Esophagus squamous epithelium (tissue), 5 donors: ENCODE data around the gene EGR2. TPM values are rescaled to one million over a fixed set of nuclear protein-coding genes. Genes with fewer than 3 reads are reported as not detected.

ENCODE experiments used
- DNase-seq: peaks from one replicate; lab custom pipeline; 2025; lab: John Stamatoyannopoulos, UW
- H3K27ac ChIP-seq, 4 donors: fragments of 200-600 bp; sonication (generic); one replicate each; pipeline ENCODE4 v1.5.1; 2016 to 2019; ENCODE audit warnings: mild to moderate bottlenecking in 1 of 4
- H3K27me3 ChIP-seq, 4 donors: fragments of 200-600 bp; sonication (generic); 1 replicate in 3 of 4; 2 replicates in 1 of 4; pipeline versions ENCODE4 v1.5.1 to v1.6.0; 2017 to 2021; ENCODE audit warnings: antibody characterized with exemption in 1 of 4
- H3K36me3 ChIP-seq, 3 donors: fragments of 200-600 bp; sonication (generic); one replicate each; pipeline ENCODE4 v1.5.1; 2016 to 2019
- H3K4me1 ChIP-seq, 3 donors: fragments of 200-600 bp; sonication (generic); one replicate each; pipeline ENCODE4 v1.5.1; 2017 to 2019
- H3K4me3 ChIP-seq, 4 donors: fragments of 200-600 bp; sonication (generic); 1 replicate in 3 of 4; 2 replicates in 1 of 4; pipeline ENCODE4 v1.5.1; 2016 to 2019; ENCODE audit warnings: mild to moderate bottlenecking in 2 of 4, moderate library complexity in 1 of 4
- H3K9me3 ChIP-seq, 3 donors: fragments of 200-600 bp; sonication (generic); one replicate each; pipeline ENCODE4 v1.5.1; 2016 to 2019
- POLR2A ChIP-seq, 4 donors: fragments of 450-650 bp; IDR thresholded peaks; one replicate each; pipeline ENCODE4 v1.6.1; 2017; ENCODE audit warnings: antibody characterized with exemption in 4 of 4, mild to moderate bottlenecking in 4 of 4, moderate library complexity in 3 of 4
- WGBS, 2 donors: methylation state at CpG; one replicate each; pipeline ENCODE4 v1.1.5; 2018; 5-methylcytosine and 5-hydroxymethylcytosine counted together
- intact Hi-C: fragments of 100-400 bp; cut with DNase I; formaldehyde crosslinking; loops from one replicate; pipeline ENCODE4 v1.15.0; 2022
- total RNA-seq, 4 donors: library from RNA; depleted of rRNA; stranded (reverse); fragments of >200 nt; gene quantifications; one replicate each; pipeline ENCODE4 v1.1.0, GENCODE V29; 2016
- TF ChIP-seq, protein P1 (sequence below), 6 experiments: fragments of 450-650 bp in 4 of 6; fragments of 200-600 bp in 2 of 6; sonication (generic) in 2 of 6; IDR thresholded peaks; one replicate each; pipeline ENCODE4 v1.5.1; 2016 to 2019; ENCODE audit warnings: antibody characterized with exemption in 6 of 6, mild to moderate bottlenecking in 4 of 6, moderate library complexity in 4 of 6
- donor health status: DM: yes; HTN: yes; CAD: no.

EGR2 gene
- total RNA-seq, 4 donors from 2014 or later = under 0.01 to 0.62 (median 0.48) TPM

DNA sequence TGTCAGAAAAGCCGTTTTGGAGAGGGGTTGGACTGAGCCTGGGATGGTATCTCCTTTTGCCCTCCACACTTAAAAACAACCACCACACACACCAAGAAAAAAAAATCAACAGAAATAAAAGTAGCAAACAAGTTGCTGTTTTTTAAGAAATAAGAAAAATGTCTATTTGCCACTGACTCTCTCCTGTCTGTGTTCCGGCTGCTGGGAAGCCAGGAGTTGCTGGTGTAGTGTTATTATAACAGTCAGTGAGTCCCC is 163 bp downstream of the EGR2 start:
- TF ChIP-seq, protein P1, sequence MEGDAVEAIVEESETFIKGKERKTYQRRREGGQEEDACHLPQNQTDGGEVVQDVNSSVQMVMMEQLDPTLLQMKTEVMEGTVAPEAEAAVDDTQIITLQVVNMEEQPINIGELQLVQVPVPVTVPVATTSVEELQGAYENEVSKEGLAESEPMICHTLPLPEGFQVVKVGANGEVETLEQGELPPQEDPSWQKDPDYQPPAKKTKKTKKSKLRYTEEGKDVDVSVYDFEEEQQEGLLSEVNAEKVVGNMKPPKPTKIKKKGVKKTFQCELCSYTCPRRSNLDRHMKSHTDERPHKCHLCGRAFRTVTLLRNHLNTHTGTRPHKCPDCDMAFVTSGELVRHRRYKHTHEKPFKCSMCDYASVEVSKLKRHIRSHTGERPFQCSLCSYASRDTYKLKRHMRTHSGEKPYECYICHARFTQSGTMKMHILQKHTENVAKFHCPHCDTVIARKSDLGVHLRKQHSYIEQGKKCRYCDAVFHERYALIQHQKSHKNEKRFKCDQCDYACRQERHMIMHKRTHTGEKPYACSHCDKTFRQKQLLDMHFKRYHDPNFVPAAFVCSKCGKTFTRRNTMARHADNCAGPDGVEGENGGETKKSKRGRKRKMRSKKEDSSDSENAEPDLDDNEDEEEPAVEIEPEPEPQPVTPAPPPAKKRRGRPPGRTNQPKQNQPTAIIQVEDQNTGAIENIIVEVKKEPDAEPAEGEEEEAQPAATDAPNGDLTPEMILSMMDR (IDR thresholded peaks at IDR 0.05) = no peak
- no peak for TF ChIP-seq POLR2A (IDR thresholded peaks at IDR 0.05)
- H3K27ac ChIP-seq = peak overlapping the region; percentile 79 to 93 (median 84)

DNA sequence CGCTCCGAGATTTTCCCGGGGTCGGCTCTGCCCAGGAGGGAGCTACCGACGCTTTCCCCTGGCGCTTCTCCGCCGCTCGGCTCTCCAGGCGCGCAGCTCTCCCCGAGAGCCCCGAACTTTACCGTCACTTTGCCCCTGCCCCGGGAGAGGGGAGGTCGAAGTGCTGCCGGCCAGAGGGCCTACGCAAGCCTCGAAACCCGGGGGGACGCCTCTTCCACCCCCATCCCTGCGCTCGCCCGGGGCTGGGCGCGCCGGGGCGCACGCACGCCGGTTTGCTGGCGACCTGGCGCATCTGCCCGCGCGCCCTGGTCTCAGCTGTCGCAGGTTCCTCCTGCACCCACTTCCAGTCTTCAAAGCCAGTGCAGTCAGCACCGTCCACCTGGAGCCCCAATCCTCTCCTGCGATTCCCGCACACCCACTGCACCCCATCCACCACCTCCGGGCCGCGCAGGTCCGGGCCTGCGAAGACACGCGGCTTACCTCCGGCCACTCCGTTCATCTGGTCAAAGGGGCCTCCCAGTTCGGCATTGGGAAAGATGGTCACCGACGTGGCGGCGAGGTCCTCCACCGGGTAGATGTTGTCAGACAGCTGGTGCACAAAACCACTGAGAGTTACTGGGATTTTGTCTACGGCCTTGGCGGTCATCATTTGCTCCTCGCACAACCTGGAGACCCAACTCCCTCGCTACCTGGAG is 638 bp downstream of the EGR2 start:
- H3K27me3 ChIP-seq = peaks cover 0 to 58% (median 8%) of the 10 kb centered on the region in 4 donors
- 0 to 2% methylated on average over 8 to 32 of the region's 60 CpGs for WGBS, 2 donors
- TF ChIP-seq, protein P1 (IDR thresholded peaks at IDR 0.05) = no peak
- no peak for TF ChIP-seq POLR2A (IDR thresholded peaks at IDR 0.05)
- DNase-seq = no peak
- intact Hi-C loops = loop anchor here (10.0 kb wide), 1 partner anchor 201 kb away; no protein-coding TSS in a partner anchor
- H3K27ac ChIP-seq = peak overlapping the region in 1 of 4 donors; percentile 87
- no peaks in the 10 kb centered on the region for H3K36me3 ChIP-seq
- peak overlapping the region; percentile 62 to 95 (median 68) for H3K4me3 ChIP-seq
- no peaks in the 10 kb centered on the region for H3K9me3 ChIP-seq
- peaks cover 21 to 46% (median 31%) of the 10 kb centered on the region in 3 donors for H3K4me1 ChIP-seq

More for the DNA sequence above, 163 bp downstream of the EGR2 start:
- peaks cover 21 to 46% (median 31%) of the 10 kb centered on the region in 3 donors for H3K4me1 ChIP-seq
- H3K4me3 ChIP-seq = peak overlapping the region; percentile 62 to 95 (median 68)
- H3K27me3 ChIP-seq = peaks cover 0 to 62% (median 8%) of the 10 kb centered on the region in 4 donors
- H3K9me3 ChIP-seq = no peaks in the 10 kb centered on the region
- no peak for DNase-seq
- WGBS, 2 donors = 0% methylated on average over 2 of the region's 2 CpGs
- H3K36me3 ChIP-seq = no peaks in the 10 kb centered on the region
- intact Hi-C loops = loop anchor here (10.0 kb wide), 1 partner anchor 201 kb away; no protein-coding TSS in a partner anchor

DNA sequence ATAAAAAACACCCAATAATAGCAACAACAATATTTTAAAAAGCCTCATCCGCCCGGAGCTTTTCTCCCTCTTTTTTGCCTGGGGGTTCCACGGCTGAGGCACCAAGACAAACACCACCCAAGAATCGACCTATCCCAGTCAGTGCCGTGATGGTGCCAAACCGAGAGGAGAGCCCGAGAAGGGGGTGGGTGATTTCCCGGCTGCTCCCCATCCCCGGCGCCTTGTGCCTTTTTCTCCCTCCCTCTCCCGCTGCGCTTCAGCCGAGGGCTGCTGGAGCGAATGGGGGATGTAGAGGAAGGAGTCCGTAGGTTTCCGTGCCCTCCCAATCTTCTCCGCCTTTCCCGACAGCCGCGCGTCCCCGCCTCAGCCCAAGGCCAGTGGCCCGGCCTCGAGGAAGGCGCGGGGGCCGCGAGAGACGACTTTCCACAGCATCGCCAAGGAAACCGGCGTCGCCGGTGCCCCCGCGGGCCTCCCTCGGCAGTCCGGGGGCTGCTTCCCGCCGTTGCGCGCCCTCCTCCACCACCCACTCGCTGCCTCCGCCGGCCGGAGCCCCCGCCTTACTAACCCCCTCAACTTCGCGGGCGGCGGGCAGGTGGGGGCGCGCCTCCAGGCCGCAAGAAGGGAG is 1.3 kb downstream of the EGR2 start:
- Histone ChIP-seq H3K27ac (no peak overlapping the region), H3K36me3 (no peaks in the 10 kb centered on the region), H3K9me3 (no peaks in the 10 kb centered on the region), H3K4me1 (peaks cover 21 to 46% (median 31%) of the 10 kb centered on the region in 3 donors), H3K27me3 (peaks cover 0 to 51% (median 8%) of the 10 kb centered on the region in 4 donors), H3K4me3 (peak overlapping the region; percentile 62 to 95 (median 68))
- no peak for DNase-seq
- 3 to 6% methylated on average over 16 to 39 of the region's 54 CpGs for WGBS, 2 donors
- intact Hi-C loops = loop anchor here (10.0 kb wide), 1 partner anchor 200 kb away; no protein-coding TSS in a partner anchor
- TF ChIP-seq, protein P1 (IDR thresholded peaks at IDR 0.05) = no peak
- TF ChIP-seq POLR2A (IDR thresholded peaks at IDR 0.05) = no peak

DNA sequence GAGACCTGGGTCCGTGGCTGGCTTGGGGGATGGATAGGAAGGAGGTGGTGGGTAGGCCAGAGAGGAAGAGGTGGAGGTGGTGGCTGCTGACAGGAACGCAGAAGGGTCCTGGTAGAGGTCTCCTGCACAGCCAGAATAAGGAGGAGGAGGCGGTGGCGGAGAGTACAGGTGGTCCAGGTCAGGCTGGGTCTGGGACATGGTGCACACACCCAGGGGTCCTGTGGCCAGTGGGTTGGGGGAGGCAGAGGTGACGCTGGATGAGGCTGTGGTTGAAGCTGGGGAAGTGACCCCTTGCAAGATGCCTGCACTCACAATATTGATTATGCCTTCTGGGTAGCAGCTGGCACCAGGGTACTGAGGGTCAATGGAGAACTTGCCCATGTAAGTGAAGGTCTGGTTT is 2.2 kb downstream of the EGR2 start:
- peaks cover 21 to 47% (median 27%) of the 10 kb centered on the region in 3 donors for H3K4me1 ChIP-seq
- no peak overlapping the region for H3K27ac ChIP-seq
- 94 to 95% methylated on average over 5 of the region's 5 CpGs for WGBS, 2 donors
- H3K36me3 ChIP-seq = peaks cover 0 to 8% (median 0%) of the 10 kb centered on the region in 3 donors
- TF ChIP-seq POLR2A (IDR thresholded peaks at IDR 0.05) = no peak
- TF ChIP-seq, protein P1 (IDR thresholded peaks at IDR 0.05) = no peak
- H3K9me3 ChIP-seq = no peaks in the 10 kb centered on the region
- intact Hi-C loops = loop anchor here (10.0 kb wide), 1 partner anchor 199 kb away; no protein-coding TSS in a partner anchor
- H3K27me3 ChIP-seq = peaks cover 0 to 42% (median 7%) of the 10 kb centered on the region in 4 donors
- H3K4me3 ChIP-seq = no peak overlapping the region
- DNase-seq = no peak

DNA sequence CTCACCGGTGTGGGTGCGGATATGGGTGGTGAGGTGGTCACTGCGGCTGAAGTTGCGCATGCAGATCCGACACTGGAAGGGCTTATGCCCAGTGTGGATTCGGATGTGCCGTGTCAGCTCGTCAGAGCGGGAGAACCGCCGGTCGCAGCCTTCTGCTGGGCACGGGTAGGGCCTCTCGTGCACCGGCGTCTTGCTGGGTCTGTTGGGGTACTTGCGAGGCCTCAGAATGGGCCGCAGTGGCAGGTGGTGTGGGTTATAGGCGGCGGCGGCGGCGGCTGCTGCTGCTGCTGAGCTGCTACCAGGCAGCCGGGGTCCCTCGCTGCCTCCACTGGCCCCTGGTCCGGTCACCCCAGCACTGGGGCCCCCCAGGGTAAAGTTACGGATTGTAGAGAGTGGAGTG is 2.7 kb downstream of the EGR2 start:
- peaks cover 0 to 37% (median 6%) of the 10 kb centered on the region in 4 donors for H3K27me3 ChIP-seq
- WGBS, 2 donors = 97 to 98% methylated on average over 6 to 13 of the region's 27 CpGs
- DNase-seq = no peak
- H3K9me3 ChIP-seq = no peaks in the 10 kb centered on the region
- no peak overlapping the region for H3K4me3 ChIP-seq
- TF ChIP-seq, protein P1 (IDR thresholded peaks at IDR 0.05) = no peak
- TF ChIP-seq POLR2A (IDR thresholded peaks at IDR 0.05) = no peak
- peaks cover 20 to 47% (median 22%) of the 10 kb centered on the region in 3 donors for H3K4me1 ChIP-seq
- peaks cover 0 to 13% (median 0%) of the 10 kb centered on the region in 3 donors for H3K36me3 ChIP-seq
- H3K27ac ChIP-seq = no peak overlapping the region
- intact Hi-C loops = loop anchor here (10.0 kb wide), 1 partner anchor 199 kb away; no protein-coding TSS in a partner anchor
